IPS-20b (cell line): ENCODE results near the gene IRGQ.
A peak's percentile ranks its signal among the peaks of the same experiment; 100 is the strongest.

Source experiments
- H3K27ac ChIP-seq: one replicate; pipeline ENCODE4 v1.5.1; 2013; ENCODE audit warnings: low read length
- H3K27me3 ChIP-seq: 2 replicates; pipeline ENCODE4 v1.6.1; 2013; ENCODE audit warnings: mild to moderate bottlenecking, low read length, inconsistent platforms; ENCODE audit not compliant: insufficient read depth
- H3K36me3 ChIP-seq: 2 replicates; pipeline ENCODE4 v1.6.1; 2013; ENCODE audit warnings: low read depth, mild to moderate bottlenecking, inconsistent platforms, low read length, moderate library complexity; ENCODE audit not compliant: insufficient read depth
- H3K4me1 ChIP-seq: 2 replicates; pipeline ENCODE4 v1.6.1; 2013; ENCODE audit warnings: mild to moderate bottlenecking, control low read depth, inconsistent platforms, low read length, moderate library complexity; ENCODE audit not compliant: insufficient read depth
- H3K4me3 ChIP-seq: 2 replicates; pipeline ENCODE4 v1.5.1; 2013; ENCODE audit warnings: mild to moderate bottlenecking, low read length, inconsistent platforms
- H3K9ac ChIP-seq: 2 replicates; pipeline ENCODE4 v1.6.1; 2013; ENCODE audit warnings: low read depth, mild to moderate bottlenecking, inconsistent platforms, low read length, moderate library complexity
- H3K9me3 ChIP-seq: 2 replicates; pipeline ENCODE4 v1.6.1; 2013; ENCODE audit warnings: mild to moderate bottlenecking, low read depth, low read length, inconsistent platforms; ENCODE audit not compliant: insufficient read depth

IRGQ gene

GRCh38 chr19:43575955-43576878 is 19.7 kb downstream of the IRGQ start:
- Histone ChIP-seq H3K4me3 (peak overlapping the region; percentile 100), H3K27me3 (no peaks in the 10 kb centered on the region), H3K36me3 (0 out of 2 replicates have a peak, but pooled peaks cover 11% of the 10 kb centered on the region), H3K27ac (peak overlapping the region; percentile 79), H3K4me1 (peaks cover 3% of the 10 kb centered on the region; the same call in 1 of the 2 replicates), H3K9me3 (no peaks in the 10 kb centered on the region), H3K9ac (peak overlapping the region; percentile 79; the same call in 1 of the 2 replicates)

- Histone ChIP-seq H3K4me3 (peak within 1 kb of the TSS; percentile 100), H3K36me3 (0 out of 2 replicates have a peak, but pooled peaks cover 11% of the 10 kb centered on the region), H3K9me3 (no peaks in the 10 kb centered on the region), H3K4me1 (peaks cover 3% of the 10 kb centered on the region; the same call in 1 of the 2 replicates), H3K27ac (peak within 1 kb of the TSS; percentile 81), H3K27me3 (no peaks in the 10 kb centered on the region), H3K9ac (peak within 1 kb of the TSS; percentile 98)
Observed at GRCh38 chr19:43575156-43575950, 20.6 kb downstream of the IRGQ start, which contains the start of the genes PINLYP and XRCC1. PINLYP (plus strand) TSS chr19:43575801; CDS start chr19:43577192, 1,391 bp downstream. XRCC1 (minus strand) TSS chr19:43575527; CDS start chr19:43575458, 69 bp downstream.

GRCh38 chr19:43574424-43575155 is 21.3 kb downstream of the IRGQ start:
- H3K36me3 ChIP-seq = 0 out of 2 replicates have a peak, but pooled peaks cover 11% of the 10 kb centered on the region

GRCh38 chr19:43572171-43572588 is 23.8 kb downstream of the IRGQ start:
- H3K27me3 ChIP-seq = no peaks in the 10 kb centered on the region
- no peak overlapping the region for H3K27ac ChIP-seq
- no peak overlapping the region for H3K4me3 ChIP-seq
- no peaks in the 10 kb centered on the region for H3K9me3 ChIP-seq
- 0 out of 2 replicates have a peak, but pooled peaks cover 11% of the 10 kb centered on the region for H3K36me3 ChIP-seq
- H3K9ac ChIP-seq = no peak overlapping the region
- H3K4me1 ChIP-seq = peaks cover 9% of the 10 kb centered on the region

More at GRCh38 chr19:43574424-43575155, 21.3 kb downstream of the IRGQ start:
- no peaks in the 10 kb centered on the region for H3K27me3 ChIP-seq
- H3K9me3 ChIP-seq = no peaks in the 10 kb centered on the region
- H3K27ac ChIP-seq = no peak overlapping the region
- H3K9ac ChIP-seq = peak overlapping the region; percentile 98
- peaks cover 9% of the 10 kb centered on the region for H3K4me1 ChIP-seq
- H3K4me3 ChIP-seq = peak overlapping the region; percentile 100

GRCh38 chr19:43570174-43570791 is 25.7 kb downstream of the IRGQ start:
- H3K9ac ChIP-seq = peak overlapping the region; percentile 43; the same call in 1 of the 2 replicates
- H3K36me3 ChIP-seq = 0 out of 2 replicates have a peak, but pooled peaks cover 11% of the 10 kb centered on the region
- peak overlapping the region; percentile 21; the same call in 1 of the 2 replicates for H3K4me3 ChIP-seq
- no peaks in the 10 kb centered on the region for H3K9me3 ChIP-seq
- no peak overlapping the region for H3K27ac ChIP-seq
- peaks cover 9% of the 10 kb centered on the region for H3K4me1 ChIP-seq
- no peaks in the 10 kb centered on the region for H3K27me3 ChIP-seq

- H3K9me3 ChIP-seq = no peaks in the 10 kb centered on the region
- 0 out of 2 replicates have a peak, but pooled peaks cover 11% of the 10 kb centered on the region for H3K36me3 ChIP-seq
- no peaks in the 10 kb centered on the region for H3K27me3 ChIP-seq
- H3K27ac ChIP-seq = no peak overlapping the region
- no peak overlapping the region; the same call in 1 of the 2 replicates for H3K4me3 ChIP-seq
- H3K4me1 ChIP-seq = peaks cover 7% of the 10 kb centered on the region
- H3K9ac ChIP-seq = peak overlapping the region; percentile 43; the same call in 1 of the 2 replicates
Observed at GRCh38 chr19:43569657-43570056, 26.3 kb downstream of the IRGQ start.

GRCh38 chr19:43564800-43565199 is 31.1 kb downstream of the IRGQ start:
- peaks cover 18% of the 10 kb centered on the region; the same call in 1 of the 2 replicates for H3K36me3 ChIP-seq
- H3K4me1 ChIP-seq = peaks cover 2% of the 10 kb centered on the region; the same call in 1 of the 2 replicates
- H3K9me3 ChIP-seq = no peaks in the 10 kb centered on the region
- H3K27me3 ChIP-seq = no peaks in the 10 kb centered on the region
- H3K27ac ChIP-seq = no peak overlapping the region
- H3K4me3 ChIP-seq = no peak overlapping the region
- H3K9ac ChIP-seq = no peak overlapping the region

GRCh38 chr19:43563816-43564457 is 32.0 kb downstream of the IRGQ start:
- Histone ChIP-seq H3K9ac (no peak overlapping the region), H3K4me1 (no peaks in the 10 kb centered on the region), H3K27ac (no peak overlapping the region)

GRCh38 chr19:43562698-43563241 is 33.2 kb downstream of the IRGQ start:
- no peak overlapping the region for H3K27ac ChIP-seq
- H3K4me1 ChIP-seq = no peaks in the 10 kb centered on the region
- no peak overlapping the region for H3K9ac ChIP-seq

More at GRCh38 chr19:43563816-43564457, 32.0 kb downstream of the IRGQ start:
- no peaks in the 10 kb centered on the region for H3K9me3 ChIP-seq
- H3K4me3 ChIP-seq = no peak overlapping the region
- H3K36me3 ChIP-seq = peaks cover 23% of the 10 kb centered on the region; the same call in 1 of the 2 replicates
- H3K27me3 ChIP-seq = no peaks in the 10 kb centered on the region

GRCh38 chr19:43562226-43562697 is 33.7 kb downstream of the IRGQ start:
- Histone ChIP-seq H3K4me3 (no peak overlapping the region), H3K27ac (no peak overlapping the region), H3K9me3 (no peaks in the 10 kb centered on the region), H3K27me3 (no peaks in the 10 kb centered on the region), H3K36me3 (peaks cover 27% of the 10 kb centered on the region; the same call in 1 of the 2 replicates), H3K9ac (no peak overlapping the region), H3K4me1 (no peaks in the 10 kb centered on the region)

More at GRCh38 chr19:43562698-43563241, 33.2 kb downstream of the IRGQ start:
- Histone ChIP-seq H3K9me3 (no peaks in the 10 kb centered on the region), H3K4me3 (no peak overlapping the region), H3K27me3 (no peaks in the 10 kb centered on the region), H3K36me3 (peaks cover 27% of the 10 kb centered on the region; the same call in 1 of the 2 replicates)
